ENCODE measurements around the gene CEMIP.

Gene CEMIP

GRCh38 chr15:80989081-80989517 lies 209.9 kb downstream of the CEMIP start:
- no peak for DNase-seq

DNA sequence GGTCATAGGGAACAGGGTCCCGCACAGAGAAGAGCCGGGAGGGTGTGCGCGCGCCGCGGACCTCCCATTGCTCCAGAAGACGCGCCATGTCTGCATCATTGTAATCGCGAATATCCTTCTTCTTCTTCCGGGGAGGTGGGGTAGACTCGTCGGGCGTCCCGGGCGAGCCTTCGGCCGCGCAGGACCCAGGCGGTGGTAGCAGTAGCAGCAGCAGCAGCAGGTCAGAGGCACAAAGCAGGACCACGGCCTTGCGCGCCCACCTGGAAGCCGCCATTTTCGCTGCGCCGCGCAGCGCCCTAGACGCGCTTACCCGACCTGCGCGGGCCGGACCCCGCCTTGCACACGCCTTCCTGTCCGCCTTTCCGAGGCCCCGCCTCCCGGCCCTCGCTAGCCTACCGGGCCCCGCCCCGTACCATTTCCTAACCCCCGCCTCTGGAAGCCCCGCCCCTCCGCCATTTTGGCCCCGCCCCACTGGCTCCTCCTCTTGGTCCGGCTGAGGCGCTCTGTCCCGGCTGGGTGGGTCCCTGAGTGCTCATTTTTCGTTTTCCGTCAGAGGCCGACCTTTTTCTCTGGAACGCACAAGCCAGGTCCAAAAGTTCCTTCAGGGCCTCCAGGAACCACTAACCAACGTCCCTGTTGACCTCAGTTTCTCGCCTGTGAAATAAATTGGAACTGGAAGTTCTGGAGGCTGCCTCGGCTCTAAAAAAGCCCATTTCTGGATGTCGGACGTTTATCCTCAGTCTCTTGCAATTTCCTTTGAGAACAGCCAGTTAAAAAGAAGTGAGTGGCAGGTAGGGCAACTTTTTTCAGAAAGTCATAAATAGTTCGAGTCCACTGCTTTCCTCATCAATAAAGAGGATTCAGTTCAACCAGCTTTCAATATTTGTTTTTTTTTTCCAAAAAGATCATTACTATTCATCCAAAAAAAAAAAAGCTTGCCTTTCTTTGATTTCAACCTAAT lies 210.6 kb downstream of the CEMIP start, which contains the start of gene MESD:
MESD (minus strand) TSS at position 302 of the 961 bp plus-strand sequence; CDS start at position 274, 28 bp downstream.
- DNase-seq = peak; percentile 73

GRCh38 chr15:80990955-80991354 lies 211.8 kb downstream of the CEMIP start:
- no peak for DNase-seq

DNA sequence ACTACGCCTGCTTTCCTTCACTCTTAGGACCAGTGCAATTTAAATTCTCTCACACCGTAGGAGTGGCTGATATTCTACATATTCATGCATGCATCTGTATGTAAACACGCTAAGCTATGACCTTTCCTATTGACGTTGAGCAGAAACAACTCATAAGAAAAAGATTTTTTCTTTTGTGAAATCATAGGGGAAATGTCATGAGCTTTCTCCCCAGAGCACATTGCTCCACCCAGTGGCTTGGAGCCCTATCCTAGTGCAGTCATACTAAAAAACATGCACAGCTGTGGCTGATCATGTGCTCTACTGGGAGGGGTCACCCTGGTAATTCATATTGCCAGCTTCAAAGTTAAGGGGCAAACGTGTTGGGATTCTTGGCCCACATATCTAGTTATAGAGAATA lies 212.3 kb downstream of the CEMIP start:
- no peak for DNase-seq

DNA sequence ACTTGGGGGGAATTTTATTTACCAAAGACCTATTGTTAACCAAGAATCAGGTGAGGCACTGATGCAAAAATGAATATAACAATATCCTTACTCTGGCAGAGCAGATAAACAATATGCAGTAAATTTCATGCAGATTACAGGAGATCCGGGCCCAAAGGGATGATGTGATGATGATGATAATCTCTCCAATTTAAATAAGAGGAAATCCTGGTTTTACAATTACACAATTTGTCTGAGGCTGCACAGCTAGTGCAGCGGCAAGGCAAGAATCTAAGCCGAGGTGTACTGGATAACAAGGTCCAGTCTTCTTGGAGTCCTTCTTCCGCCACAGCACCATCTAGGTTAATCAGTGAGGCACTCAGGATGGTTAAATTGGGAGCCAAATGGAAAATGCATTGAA lies 212.8 kb downstream of the CEMIP start:
- no peak for DNase-seq

DNA sequence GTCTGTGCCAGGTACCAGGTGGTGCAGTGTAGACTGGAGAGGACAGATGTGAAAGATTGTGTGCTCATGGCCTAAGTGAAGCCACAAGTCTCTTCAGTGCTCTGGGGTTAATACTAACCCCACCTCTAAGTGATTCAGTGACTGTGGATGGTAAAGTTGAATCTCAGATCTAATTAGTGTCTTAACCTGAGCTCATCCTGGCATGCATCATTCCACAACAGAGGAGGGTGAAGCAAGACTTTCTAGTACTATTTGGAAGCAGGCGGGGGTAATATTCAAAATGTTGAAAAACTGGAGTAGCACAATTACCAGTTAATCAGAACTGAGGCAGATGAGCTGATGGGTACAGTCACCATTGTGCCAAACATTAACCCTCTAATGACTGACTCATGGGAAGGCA lies 213.3 kb downstream of the CEMIP start:
- no peak for DNase-seq

DNA sequence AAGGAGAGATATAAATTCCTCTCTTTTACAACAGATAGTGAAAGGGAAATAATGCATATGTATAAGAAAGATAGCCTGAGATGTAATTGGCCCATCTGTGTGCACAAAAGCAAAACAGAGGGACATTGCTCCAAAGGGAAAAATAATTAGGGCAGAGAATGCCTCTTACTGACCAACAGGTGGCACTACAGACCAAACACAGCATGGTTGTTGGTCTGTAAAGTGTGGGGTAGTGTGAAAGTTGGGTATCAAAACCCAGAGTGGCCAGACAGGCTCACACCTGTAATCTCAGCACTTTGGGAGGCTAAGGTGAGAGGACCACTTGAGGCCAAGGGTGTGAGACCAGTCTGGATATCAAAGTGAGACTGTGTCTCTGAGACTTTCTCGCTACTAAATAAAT lies 217.1 kb downstream of the CEMIP start:
- DNase-seq = no peak

DNA sequence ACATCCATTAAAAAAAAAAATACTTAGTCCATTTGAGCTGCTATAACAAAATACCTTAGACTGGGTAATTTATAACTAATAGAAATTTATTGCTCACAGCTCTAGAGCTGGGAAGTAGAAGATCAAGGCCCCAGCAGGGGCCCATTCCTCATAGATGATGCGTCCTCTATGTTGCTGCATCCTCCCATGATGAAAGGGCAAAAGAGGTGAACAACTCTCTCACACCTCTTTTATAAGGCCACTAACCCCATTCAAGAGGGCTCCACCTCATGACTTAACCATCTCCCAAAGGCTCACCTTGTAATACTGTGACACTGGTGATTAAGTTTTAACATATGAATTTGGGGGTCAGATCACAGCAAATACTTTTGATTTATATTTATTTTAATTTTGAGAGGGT lies 218.5 kb downstream of the CEMIP start:
- no peak for DNase-seq

GRCh38 chr15:80998251-80998650 lies 219.1 kb downstream of the CEMIP start:
- no peak for DNase-seq

- no peak for DNase-seq
These were observed 220.5 kb downstream of the CEMIP start for GRCh38 chr15:80999623-81000036.

- no peak for DNase-seq
These were observed 221.0 kb downstream of the CEMIP start for GRCh38 chr15:81000144-81000623.

GRCh38 chr15:81000624-81001151 lies 221.5 kb downstream of the CEMIP start, which contains the start of gene TLNRD1:
Gene TLNRD1 (plus strand): TSS chr15:81000923. CDS start chr15:81002272, 1,349 bp downstream.
- DNase-seq = peak; percentile 34
